GM12878 (cell line): ENCODE data around the gene SEM1. TPM values are rescaled to one million over a fixed set of nuclear protein-coding genes. Genes with fewer than 3 reads are reported as not detected.

ENCODE experiments used
- ATF2 ChIP-seq: IDR thresholded peaks from 2 replicates; pipeline ENCODE4 v1.6.1; 2012; ENCODE audit warnings: low read length, inconsistent platforms
- ATF7 ChIP-seq: fragments of 450-650 bp; IDR thresholded peaks from 2 replicates; pipeline ENCODE4 v1.6.1; 2016; ENCODE audit warnings: low read depth, mild to moderate bottlenecking
- BHLHE40 ChIP-seq, 2 experiments: fragments of 450-650 bp in 1 of 2; IDR thresholded peaks; 2 replicates each; pipeline ENCODE4 v1.6.1; 2011 to 2017; ENCODE audit warnings: low read depth in 2 of 2, borderline replicate concordance in 1 of 2, improper control_type of control experiment in 1 of 2, low read length in 1 of 2, mild to moderate bottlenecking in 1 of 2
- CHD1 ChIP-seq: IDR thresholded peaks from 2 replicates; pipeline ENCODE4 v1.6.1; 2012; ENCODE audit warnings: low read depth, low read length, improper control_type of control experiment
- CHD4 ChIP-seq: fragments of 200-600 bp; sonication (generic); IDR thresholded peaks from 2 replicates; pipeline ENCODE4 v1.6.1; 2016; ENCODE audit warnings: mild to moderate bottlenecking
- RAD21 ChIP-seq: IDR thresholded peaks from 2 replicates; pipeline ENCODE4 v1.6.1; 2011; ENCODE audit warnings: mild to moderate bottlenecking, low read depth, low read length, moderate library complexity; ENCODE audit not compliant: insufficient read depth
- RAD51 ChIP-seq: fragments of 450-650 bp; IDR thresholded peaks from 2 replicates; pipeline ENCODE4 v1.6.1; 2016; ENCODE audit warnings: moderate library complexity, mild to moderate bottlenecking, inconsistent platforms
- RFX5 ChIP-seq: IDR thresholded peaks from 2 replicates; pipeline ENCODE4 v1.6.1; 2011; ENCODE audit warnings: low read depth, low read length, improper control_type of control experiment
- RUNX3 ChIP-seq: IDR thresholded peaks from 2 replicates; pipeline ENCODE4 v1.6.1; 2012; ENCODE audit warnings: low read length, inconsistent platforms
- SPI1 ChIP-seq: IDR thresholded peaks from 2 replicates; pipeline ENCODE4 v1.6.1; 2011; ENCODE audit warnings: low read depth, mild to moderate bottlenecking, low read length, moderate library complexity, borderline replicate concordance; ENCODE audit not compliant: insufficient read depth
- TBL1XR1 ChIP-seq: IDR thresholded peaks from 2 replicates; pipeline ENCODE4 v1.6.1; 2012; ENCODE audit warnings: low read depth, low read length, improper control_type of control experiment
- TCF7 ChIP-seq: IDR thresholded peaks from 2 replicates; pipeline ENCODE4 v1.6.1; 2014; ENCODE audit warnings: antibody characterized with exemption, borderline replicate concordance
- USF1 ChIP-seq: IDR thresholded peaks from 2 replicates; pipeline ENCODE4 v1.6.1; 2011; ENCODE audit warnings: borderline replicate concordance, low read depth, mild to moderate bottlenecking, moderate library complexity, mixed read lengths, low read length; ENCODE audit not compliant: insufficient read depth; ENCODE audit errors: extremely low read length
- WRNIP1 ChIP-seq: IDR thresholded peaks from 2 replicates; pipeline ENCODE4 v1.6.1; 2011; ENCODE audit warnings: low read depth, low read length, improper control_type of control experiment, borderline replicate concordance
- ZNF274 ChIP-seq: IDR thresholded peaks from one replicate; pipeline ENCODE4 v1.8.0; 2011; ENCODE audit not compliant: insufficient read length, insufficient read depth
- ZNF687 ChIP-seq: fragments of 450-650 bp; IDR thresholded peaks from 2 replicates; pipeline ENCODE4 v1.6.1; 2017; ENCODE audit warnings: mild to moderate bottlenecking, moderate library complexity
- ZSCAN29 ChIP-seq: fragments of 450-650 bp; IDR thresholded peaks from 2 replicates; pipeline ENCODE4 v1.6.1; 2017; ENCODE audit warnings: mild to moderate bottlenecking, moderate library complexity
- polyA plus RNA-seq, 11 experiments: library from polyadenylated mRNA; depleted of rRNA in 4 of 11; unstranded in 6 of 11; stranded (reverse) in 5 of 11; fragments of >200 nt; fragmentation: Nextera tagmentation in 4 of 11; fragmentation: Illumina TruSeq in 1 of 11; extraction: Ambion mirVana in 4 of 11; extraction: Trizol in 1 of 11; gene quantifications; 1 replicate in 1 of 11; 2 replicates in 10 of 11; pipeline versions ENCODE4 v1.2.1 to v1.2.3, GENCODE V29; 2011 to 2016; ENCODE audit warnings: inconsistent platforms in 2 of 11, missing spikeins in 2 of 11, low read depth in 1 of 11
- total RNA-seq, 4 experiments: library from RNA; depleted of rRNA in 3 of 4; stranded (reverse); fragments of >200 nt in 3 of 4; fragmentation: Illumina TruSeq in 1 of 4; extraction: Trizol in 1 of 4; gene quantifications; 2 replicates each; pipeline versions ENCODE4 v1.2.1 to v1.2.3, GENCODE V29; 2013 to 2021
- TF ChIP-seq, protein P1 (sequence below): IDR thresholded peaks from 2 replicates; pipeline ENCODE4 v1.6.1; 2012; ENCODE audit warnings: improper control_type of control experiment, low read depth, low read length; ENCODE audit not compliant: insufficient replicate concordance

Gene SEM1
- total and polyA plus RNA-seq, 10 of the 15 experiments (the other 5 are each of a cell fraction or from before 2014, with no cell fraction given): 44.6 to 606 (median 356) TPM

GRCh38 chr7:96663457-96663856 lies 46.2 kb downstream of the SEM1 start (continued):
- TF ChIP-seq, protein P1, sequence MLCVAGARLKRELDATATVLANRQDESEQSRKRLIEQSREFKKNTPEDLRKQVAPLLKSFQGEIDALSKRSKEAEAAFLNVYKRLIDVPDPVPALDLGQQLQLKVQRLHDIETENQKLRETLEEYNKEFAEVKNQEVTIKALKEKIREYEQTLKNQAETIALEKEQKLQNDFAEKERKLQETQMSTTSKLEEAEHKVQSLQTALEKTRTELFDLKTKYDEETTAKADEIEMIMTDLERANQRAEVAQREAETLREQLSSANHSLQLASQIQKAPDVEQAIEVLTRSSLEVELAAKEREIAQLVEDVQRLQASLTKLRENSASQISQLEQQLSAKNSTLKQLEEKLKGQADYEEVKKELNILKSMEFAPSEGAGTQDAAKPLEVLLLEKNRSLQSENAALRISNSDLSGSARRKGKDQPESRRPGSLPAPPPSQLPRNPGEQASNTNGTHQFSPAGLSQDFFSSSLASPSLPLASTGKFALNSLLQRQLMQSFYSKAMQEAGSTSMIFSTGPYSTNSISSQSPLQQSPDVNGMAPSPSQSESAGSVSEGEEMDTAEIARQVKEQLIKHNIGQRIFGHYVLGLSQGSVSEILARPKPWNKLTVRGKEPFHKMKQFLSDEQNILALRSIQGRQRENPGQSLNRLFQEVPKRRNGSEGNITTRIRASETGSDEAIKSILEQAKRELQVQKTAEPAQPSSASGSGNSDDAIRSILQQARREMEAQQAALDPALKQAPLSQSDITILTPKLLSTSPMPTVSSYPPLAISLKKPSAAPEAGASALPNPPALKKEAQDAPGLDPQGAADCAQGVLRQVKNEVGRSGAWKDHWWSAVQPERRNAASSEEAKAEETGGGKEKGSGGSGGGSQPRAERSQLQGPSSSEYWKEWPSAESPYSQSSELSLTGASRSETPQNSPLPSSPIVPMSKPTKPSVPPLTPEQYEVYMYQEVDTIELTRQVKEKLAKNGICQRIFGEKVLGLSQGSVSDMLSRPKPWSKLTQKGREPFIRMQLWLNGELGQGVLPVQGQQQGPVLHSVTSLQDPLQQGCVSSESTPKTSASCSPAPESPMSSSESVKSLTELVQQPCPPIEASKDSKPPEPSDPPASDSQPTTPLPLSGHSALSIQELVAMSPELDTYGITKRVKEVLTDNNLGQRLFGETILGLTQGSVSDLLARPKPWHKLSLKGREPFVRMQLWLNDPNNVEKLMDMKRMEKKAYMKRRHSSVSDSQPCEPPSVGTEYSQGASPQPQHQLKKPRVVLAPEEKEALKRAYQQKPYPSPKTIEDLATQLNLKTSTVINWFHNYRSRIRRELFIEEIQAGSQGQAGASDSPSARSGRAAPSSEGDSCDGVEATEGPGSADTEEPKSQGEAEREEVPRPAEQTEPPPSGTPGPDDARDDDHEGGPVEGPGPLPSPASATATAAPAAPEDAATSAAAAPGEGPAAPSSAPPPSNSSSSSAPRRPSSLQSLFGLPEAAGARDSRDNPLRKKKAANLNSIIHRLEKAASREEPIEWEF: no peak
- TF ChIP-seq ZNF274 (no peak), ATF7 (0 out of 2 replicates have a peak, but pooled peaks have one; percentile 14), RAD21 (no peak), CHD4 (no peak), SPI1 (peak; percentile 61), CHD1 (no peak), TBL1XR1 (no peak), WRNIP1 (no peak), ZNF687 (no peak), RFX5 (no peak), BHLHE40 (IDR thresholded peaks at IDR 0.05; ENCODE audit: borderline replicate concordance in 1 of 2, low read depth in 2 of 2, low read length in 1 of 2) (peak in 1 of 2 experiments; percentile 64; a peak in 1 of 4 replicates), ATF2 (no peak), USF1 (no peak), RAD51 (peak; percentile 72; the same call in 1 of the 2 replicates), TCF7 (no peak), RUNX3 (peak; percentile 36), ZSCAN29 (no peak)
